ENCODE measurements around the gene SRSF8.
"Not testable (repeated sequence)": the region's sequence is repeated elsewhere in the genome, so short reads cannot be mapped to it uniquely, and the experiment has no call there.

The SRSF8 gene

GRCh38 chr11:95042239-95042638 lies 24.5 kb upstream of the SRSF8 start:
- H3K4me3 ChIP-seq (replicated peaks in 1 of 2; ENCODE audit: low read depth in 2 of 2, low read length in 2 of 2): no peak overlapping the region
- no peak for TF ChIP-seq CTCF (IDR thresholded peaks at IDR 0.05; ENCODE audit: low read depth, low read length)
- DNase-seq (ENCODE audit: low read depth in 2 of 2): no peak

- DNase-seq (ENCODE audit: low read depth in 2 of 2): no peak
- H3K4me3 ChIP-seq (replicated peaks in 1 of 2; ENCODE audit: low read depth in 2 of 2, low read length in 2 of 2): no peak overlapping the region
- no peak for TF ChIP-seq CTCF (IDR thresholded peaks at IDR 0.05; ENCODE audit: low read depth, low read length)
Observed at GRCh38 chr11:95042906-95043305, 23.8 kb upstream of the SRSF8 start.

GRCh38 chr11:95044010-95044409 lies 22.7 kb upstream of the SRSF8 start:
- no peak for DNase-seq (ENCODE audit: low read depth in 2 of 2)
- TF ChIP-seq CTCF (IDR thresholded peaks at IDR 0.05; ENCODE audit: low read depth, low read length): no peak
- no peak overlapping the region for H3K4me3 ChIP-seq (replicated peaks in 1 of 2; ENCODE audit: low read depth in 2 of 2, low read length in 2 of 2)

GRCh38 chr11:95045812-95046211 lies 20.9 kb upstream of the SRSF8 start:
- TF ChIP-seq CTCF (IDR thresholded peaks at IDR 0.05; ENCODE audit: low read depth, low read length): no peak
- no peak for DNase-seq (ENCODE audit: low read depth in 2 of 2)
- H3K4me3 ChIP-seq (replicated peaks in 1 of 2; ENCODE audit: low read depth in 2 of 2, low read length in 2 of 2): no peak overlapping the region

- DNase-seq (ENCODE audit: low read depth in 2 of 2); H3K4me3 ChIP-seq (replicated peaks in 1 of 2; ENCODE audit: low read depth in 2 of 2, low read length in 2 of 2): not testable (repeated sequence)
Observed at GRCh38 chr11:95049122-95049521, 17.6 kb upstream of the SRSF8 start, which contains the start of gene KDM4F. Gene KDM4F (plus strand): TSS chr11:95049422.

- DNase-seq (ENCODE audit: low read depth in 2 of 2): no peak
- H3K4me3 ChIP-seq (replicated peaks in 1 of 2; ENCODE audit: low read depth in 2 of 2, low read length in 2 of 2): no peak overlapping the region
- TF ChIP-seq CTCF (IDR thresholded peaks at IDR 0.05; ENCODE audit: low read depth, low read length): no peak
Observed at GRCh38 chr11:95050595-95051202, 16.0 kb upstream of the SRSF8 start.

GRCh38 chr11:95054356-95054755 lies 12.4 kb upstream of the SRSF8 start:
- no peak overlapping the region for H3K4me3 ChIP-seq (replicated peaks in 1 of 2; ENCODE audit: low read depth in 2 of 2, low read length in 2 of 2)
- no peak for TF ChIP-seq CTCF (IDR thresholded peaks at IDR 0.05; ENCODE audit: low read depth, low read length)

More at GRCh38 chr11:95054356-95054755, 12.4 kb upstream of the SRSF8 start:
- no peak for DNase-seq (ENCODE audit: low read depth in 2 of 2)

Measured in cardiac fibroblast (primary cell).